HepG2 (cell line): ENCODE measurements around the gene FAM83C. TPM values are rescaled to one million over a fixed set of nuclear protein-coding genes. Genes with fewer than 3 reads are reported as not detected.

Experiments used
- AGO1 ChIP-seq: fragments of 200-400 bp; formaldehyde crosslinking; IDR thresholded peaks from 2 replicates; pipeline ENCODE4 v1.6.1; 2017; ENCODE audit warnings: mild to moderate bottlenecking, low read depth, low read length, moderate library complexity; ENCODE audit not compliant: poor library complexity, severe bottlenecking
- AGO2 ChIP-seq: fragments of 200-400 bp; formaldehyde crosslinking; optimal IDR thresholded peaks from 2 replicates; pipeline ENCODE3; 2017; ENCODE audit warnings: mild to moderate bottlenecking, low read depth, low read length, moderate library complexity
- CHD2 ChIP-seq: IDR thresholded peaks from 2 replicates; pipeline ENCODE4 v1.6.1; 2011; ENCODE audit warnings: low read depth, low read length, improper control_type of control experiment
- ERF ChIP-seq: IDR thresholded peaks from 2 replicates; pipeline ENCODE4 v1.6.1; 2018; ENCODE audit warnings: missing biosample characterization, missing genetic modification reagents
- FOXA3 ChIP-seq: IDR thresholded peaks from 2 replicates; pipeline ENCODE4 v1.6.1; 2016; ENCODE audit warnings: missing genetic modification reagents, missing compliant biosample characterization
- HES4 ChIP-seq: sonication (generic); formaldehyde crosslinking; IDR thresholded peaks from 2 replicates; pipeline ENCODE4 v1.9.0; 2021; ENCODE audit warnings: mild to moderate bottlenecking, missing genetic modification reagents, borderline replicate concordance
- MIXL1 ChIP-seq: IDR thresholded peaks from 2 replicates; pipeline ENCODE4 v1.6.1; 2016
- NFIC ChIP-seq: IDR thresholded peaks from 2 replicates; pipeline ENCODE4 v1.6.1; 2012; ENCODE audit warnings: mild to moderate bottlenecking, low read length, inconsistent platforms
- RARG ChIP-seq: sonication (generic); formaldehyde crosslinking; IDR thresholded peaks from 2 replicates; pipeline ENCODE4 v1.4.0; 2020; ENCODE audit warnings: low read depth, mild to moderate bottlenecking, missing genetic modification reagents
- SMARCC2 ChIP-seq: fragments of 450-650 bp; IDR thresholded peaks from 2 replicates; pipeline ENCODE4 v1.6.1; 2017; ENCODE audit warnings: antibody characterized with exemption, mild to moderate bottlenecking
- SNAPC4 ChIP-seq: sonication (generic); formaldehyde crosslinking; IDR thresholded peaks from 2 replicates; pipeline ENCODE4 v1.4.0; 2020; ENCODE audit warnings: mild to moderate bottlenecking, missing genetic modification reagents
- SRF ChIP-seq: IDR thresholded peaks from 2 replicates; pipeline ENCODE4 v1.6.1; 2011; ENCODE audit warnings: mild to moderate bottlenecking, low read depth, low read length, moderate library complexity
- TARDBP ChIP-seq: sonication (generic); formaldehyde crosslinking; IDR thresholded peaks from 2 replicates; pipeline ENCODE4 v1.8.0; 2022; ENCODE audit warnings: mild to moderate bottlenecking, missing genetic modification reagents
- ZBTB20 ChIP-seq: sonication (generic); formaldehyde crosslinking; IDR thresholded peaks from 2 replicates; pipeline ENCODE4 v1.8.1; 2023; ENCODE audit warnings: missing genetic modification reagents, low read depth, mild to moderate bottlenecking, borderline replicate concordance
- ZKSCAN5 ChIP-seq: sonication (generic); formaldehyde crosslinking; IDR thresholded peaks from 2 replicates; pipeline ENCODE4 v1.5.1; 2020; ENCODE audit warnings: mild to moderate bottlenecking, missing genetic modification reagents
- ZNF3 ChIP-seq: IDR thresholded peaks from 2 replicates; pipeline ENCODE4 v1.7.0; 2017; ENCODE audit warnings: inconsistent platforms
- ZNF326 ChIP-seq: sonication (generic); formaldehyde crosslinking; IDR thresholded peaks from 2 replicates; pipeline ENCODE4 v1.4.0; 2020; ENCODE audit warnings: missing genetic modification reagents, borderline replicate concordance
- ZNF44 ChIP-seq: sonication (generic); formaldehyde crosslinking; IDR thresholded peaks from 2 replicates; pipeline ENCODE4 v1.5.1; 2020; ENCODE audit warnings: mild to moderate bottlenecking, missing genetic modification reagents
- ZNF557 ChIP-seq: sonication (generic); formaldehyde crosslinking; IDR thresholded peaks from 2 replicates; pipeline ENCODE4 v1.4.0; 2020; ENCODE audit warnings: missing genetic modification reagents
- polyA plus RNA-seq, 8 experiments: library from polyadenylated mRNA; depleted of rRNA in 3 of 8; stranded (reverse) in 7 of 8; unstranded in 1 of 8; fragments of >200 nt; fragmentation: Illumina TruSeq in 4 of 8; extraction: Trizol in 4 of 8; gene quantifications; 2 replicates each; pipeline versions ENCODE4 v1.2.1 to v1.2.3, GENCODE V29; 2011 to 2016; ENCODE audit warnings: low read depth in 4 of 8, missing spikeins in 1 of 8, mixed read lengths in 1 of 8; ENCODE audit not compliant: insufficient read depth in 1 of 8
- total RNA-seq, 5 experiments: library from RNA; depleted of rRNA; stranded (reverse); fragments of >200 nt; fragmentation: Illumina TruSeq; extraction: Trizol; gene quantifications; 2 replicates each; pipeline ENCODE4 v1.2.3, GENCODE V29; 2016; ENCODE audit warnings: low read depth in 1 of 5
- TF ChIP-seq, protein P1 (sequence below): sonication (generic); formaldehyde crosslinking; IDR thresholded peaks from 2 replicates; pipeline ENCODE4 v1.4.0; 2020; ENCODE audit warnings: mild to moderate bottlenecking, missing genetic modification reagents
- TF ChIP-seq, protein P2 (sequence below): sonication (generic); formaldehyde crosslinking; IDR thresholded peaks from 2 replicates; pipeline ENCODE4 v1.5.0; 2020; ENCODE audit warnings: mild to moderate bottlenecking, missing genetic modification reagents

The FAM83C gene
- total and polyA plus RNA-seq, 2 of the 13 experiments (the other 11 are each of a cell fraction or from before 2014, with no cell fraction given) = 0.04 TPM; not detected in 1

GRCh38 chr20:35306931-35307517 lies 14.8 kb upstream of the FAM83C start (continued):
- no peak for TF ChIP-seq CHD2
- TF ChIP-seq SNAPC4 (CRISPR knock-in tag) = no peak
- 0 out of 2 replicates have a peak, but pooled peaks have one; percentile 40 for TF ChIP-seq MIXL1 (CRISPR knock-in tag)
- TF ChIP-seq SMARCC2 = no peak
- TF ChIP-seq ZNF44 = 0 out of 2 replicates have a peak, but pooled peaks have one; percentile 21
- TF ChIP-seq NFIC = no peak
- no peak for TF ChIP-seq ZKSCAN5
- no peak for TF ChIP-seq AGO2
- peak; percentile 64; the same call in 1 of the 2 replicates for TF ChIP-seq FOXA3 (CRISPR knock-in tag)
- no peak; the same call in 1 of the 2 replicates for TF ChIP-seq SRF
- no peak for TF ChIP-seq ZNF326
- TF ChIP-seq, protein P1, sequence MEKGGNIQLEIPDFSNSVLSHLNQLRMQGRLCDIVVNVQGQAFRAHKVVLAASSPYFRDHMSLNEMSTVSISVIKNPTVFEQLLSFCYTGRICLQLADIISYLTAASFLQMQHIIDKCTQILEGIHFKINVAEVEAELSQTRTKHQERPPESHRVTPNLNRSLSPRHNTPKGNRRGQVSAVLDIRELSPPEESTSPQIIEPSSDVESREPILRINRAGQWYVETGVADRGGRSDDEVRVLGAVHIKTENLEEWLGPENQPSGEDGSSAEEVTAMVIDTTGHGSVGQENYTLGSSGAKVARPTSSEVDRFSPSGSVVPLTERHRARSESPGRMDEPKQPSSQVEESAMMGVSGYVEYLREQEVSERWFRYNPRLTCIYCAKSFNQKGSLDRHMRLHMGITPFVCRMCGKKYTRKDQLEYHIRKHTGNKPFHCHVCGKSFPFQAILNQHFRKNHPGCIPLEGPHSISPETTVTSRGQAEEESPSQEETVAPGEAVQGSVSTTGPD (CRISPR knock-in tag) = no peak
- TF ChIP-seq, protein P2, sequence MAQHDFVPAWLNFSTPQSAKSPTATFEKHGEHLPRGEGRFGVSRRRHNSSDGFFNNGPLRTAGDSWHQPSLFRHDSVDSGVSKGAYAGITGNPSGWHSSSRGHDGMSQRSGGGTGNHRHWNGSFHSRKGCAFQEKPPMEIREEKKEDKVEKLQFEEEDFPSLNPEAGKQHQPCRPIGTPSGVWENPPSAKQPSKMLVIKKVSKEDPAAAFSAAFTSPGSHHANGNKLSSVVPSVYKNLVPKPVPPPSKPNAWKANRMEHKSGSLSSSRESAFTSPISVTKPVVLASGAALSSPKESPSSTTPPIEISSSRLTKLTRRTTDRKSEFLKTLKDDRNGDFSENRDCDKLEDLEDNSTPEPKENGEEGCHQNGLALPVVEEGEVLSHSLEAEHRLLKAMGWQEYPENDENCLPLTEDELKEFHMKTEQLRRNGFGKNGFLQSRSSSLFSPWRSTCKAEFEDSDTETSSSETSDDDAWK (CRISPR knock-in tag) = no peak
- TF ChIP-seq AGO1 = no peak
- no peak for TF ChIP-seq ZNF3 (CRISPR knock-in tag)
- no peak for TF ChIP-seq ZBTB20 (CRISPR knock-in tag)
- TF ChIP-seq ZNF557 (CRISPR knock-in tag) = no peak
- TF ChIP-seq RARG = no peak
- TF ChIP-seq ERF (CRISPR knock-in tag) = 0 out of 2 replicates have a peak, but pooled peaks have one; percentile 31
- TF ChIP-seq TARDBP (CRISPR knock-in tag) = no peak
- TF ChIP-seq HES4 (CRISPR knock-in tag) = no peak
